BE2C (cell line): ENCODE data around the gene CDSN.

Experiments
- DNase-seq: peaks from one replicate; pipeline ENCODE4 v3.0.0-alpha.2; 2020
- H3K27me3 ChIP-seq: fragments of 250-450 bp; sonication (Bioruptor Pico); 2 replicates; pipeline ENCODE4 v1.5.1; 2020; ENCODE audit warnings: mild to moderate bottlenecking
- H3K36me3 ChIP-seq: fragments of 250-450 bp; sonication (Bioruptor Pico); 2 replicates; pipeline ENCODE4 v1.5.1; 2020; ENCODE audit warnings: mild to moderate bottlenecking
- H3K4me1 ChIP-seq: fragments of 250-450 bp; sonication (Bioruptor Pico); 2 replicates; pipeline ENCODE4 v1.5.1; 2020
- H3K4me3 ChIP-seq: 2 replicates; pipeline ENCODE4 v1.5.1; 2011; ENCODE audit warnings: low read depth, low read length
- H3K9me3 ChIP-seq: fragments of 250-450 bp; sonication (Bioruptor Pico); 2 replicates; pipeline ENCODE4 v1.5.1; 2020
- CTCF ChIP-seq: IDR thresholded peaks from 2 replicates; pipeline ENCODE4 v1.5.1; 2012; ENCODE audit warnings: mild to moderate bottlenecking, low read depth, low read length

CDSN gene

GRCh38 chr6:31114970-31115849, 5.0 kb downstream of the CDSN start:
- Histone ChIP-seq H3K36me3 (no peaks in the 10 kb centered on the region), H3K4me3 (no peak overlapping the region), H3K27me3 (peaks cover 49% of the 10 kb centered on the region), H3K9me3 (no peaks in the 10 kb centered on the region), H3K4me1 (no peaks in the 10 kb centered on the region)
- no peak for DNase-seq
- no peak for TF ChIP-seq CTCF

- no peak for DNase-seq
- no peaks in the 10 kb centered on the region for H3K9me3 ChIP-seq
- H3K4me3 ChIP-seq = no peak within 1 kb of the TSS
- H3K27me3 ChIP-seq = peaks cover 56% of the 10 kb centered on the region
- no peaks in the 10 kb centered on the region for H3K36me3 ChIP-seq
- H3K4me1 ChIP-seq = no peaks in the 10 kb centered on the region
- no peak for TF ChIP-seq CTCF
These were observed 5.7 kb downstream of the CDSN start, which contains the start of gene PSORS1C1 for GRCh38 chr6:31114541-31114878. PSORS1C1 (plus strand) TSS chr6:31114800; CDS start chr6:31129633, 14,833 bp downstream.

GRCh38 chr6:31113861-31114540, 6.2 kb downstream of the CDSN start:
- no peaks in the 10 kb centered on the region for H3K4me1 ChIP-seq
- DNase-seq = no peak
- H3K27me3 ChIP-seq = peaks cover 56% of the 10 kb centered on the region
- no peaks in the 10 kb centered on the region for H3K36me3 ChIP-seq
- no peak for TF ChIP-seq CTCF
- no peaks in the 10 kb centered on the region for H3K9me3 ChIP-seq
- H3K4me3 ChIP-seq = no peak overlapping the region

GRCh38 chr6:31112478-31112877, 7.8 kb downstream of the CDSN start, which contains the start of gene C6orf15:
C6orf15 (minus strand) TSS chr6:31112575; CDS start chr6:31112555, 20 bp downstream.
- peaks cover 48% of the 10 kb centered on the region for H3K27me3 ChIP-seq
- H3K9me3 ChIP-seq = no peaks in the 10 kb centered on the region
- no peaks in the 10 kb centered on the region for H3K4me1 ChIP-seq
- no peak within 1 kb of the TSS for H3K4me3 ChIP-seq
- no peak for TF ChIP-seq CTCF
- no peak for DNase-seq
- no peaks in the 10 kb centered on the region for H3K36me3 ChIP-seq

- Histone ChIP-seq H3K36me3 (no peaks in the 10 kb centered on the region), H3K9me3 (no peaks in the 10 kb centered on the region), H3K4me1 (no peaks in the 10 kb centered on the region), H3K27me3 (peaks cover 46% of the 10 kb centered on the region), H3K4me3 (no peak overlapping the region)
- no peak for TF ChIP-seq CTCF
- DNase-seq = no peak
These were observed 8.5 kb downstream of the CDSN start for GRCh38 chr6:31111712-31112111.
